ENCODE results near the gene RDX. TPM values are rescaled to one million over a fixed set of nuclear protein-coding genes. Genes with fewer than 3 reads are reported as not detected.

Gene RDX
- total RNA-seq, 1 experiment from 2014 or later = 77.4 TPM

- TF ChIP-seq HMGA2 (CRISPR knock-in tag; IDR thresholded peaks at IDR 0.05) = no peak
- TF ChIP-seq CREM (CRISPR knock-in tag; IDR thresholded peaks at IDR 0.05) = no peak
These were observed 131.1 kb downstream of the RDX start (continued) for GRCh38 chr11:110165039-110165925.

DNA sequence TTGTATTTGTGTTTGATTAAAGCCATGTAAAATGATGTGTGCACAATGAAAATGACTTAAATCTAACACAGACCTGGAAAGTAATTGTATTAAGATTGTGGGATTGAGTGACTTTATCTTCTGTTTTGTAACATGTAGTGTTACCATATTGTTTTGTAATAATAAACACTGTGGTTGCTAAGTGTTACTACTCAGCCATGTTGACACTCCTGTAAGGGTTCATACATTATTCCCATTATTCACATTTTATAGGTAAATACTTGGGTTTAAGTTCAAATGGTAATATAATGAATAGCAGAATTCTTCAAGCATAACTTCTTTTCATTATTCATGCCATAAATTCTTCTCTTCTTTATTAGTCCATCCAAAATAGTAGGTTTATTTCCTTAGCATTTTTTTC lies 134.2 kb downstream of the RDX start:
- no peak overlapping the region for H3K27ac Mint-ChIP-seq

DNA sequence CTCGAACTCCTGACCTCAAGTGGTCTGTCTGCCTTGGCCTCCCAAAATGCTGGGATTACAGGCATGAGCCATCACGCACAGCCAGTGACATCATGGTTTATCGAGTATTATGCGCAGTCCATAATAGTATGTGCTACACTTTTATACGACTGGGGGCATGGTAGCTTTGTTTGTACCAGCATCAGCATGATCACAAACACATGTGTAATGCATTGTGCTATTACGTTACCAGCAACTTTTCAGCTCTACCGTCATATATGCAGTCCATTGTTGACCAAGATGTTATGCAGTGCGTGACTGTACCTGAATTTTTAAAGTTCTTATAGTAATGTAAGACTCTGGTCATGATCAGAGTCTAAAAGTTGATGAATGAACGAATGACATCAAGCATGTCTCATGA lies 135.4 kb downstream of the RDX start:
- no peak for DNase-seq (ENCODE audit: low spot score)
- H3K27me3 Mint-ChIP-seq (ENCODE audit: low read depth) = no peaks in the 10 kb centered on the region
- no peak for ATAC-seq
- H3K27ac Mint-ChIP-seq = no peak overlapping the region
- ChIA-PET CTCF (no interaction called here), POLR2A (no interaction called here)
- H3K4me3 Mint-ChIP-seq = no peak overlapping the region
- H3K36me3 Mint-ChIP-seq = peaks cover 14% of the 10 kb centered on the region
- H3K4me1 Mint-ChIP-seq = peaks cover 3% of the 10 kb centered on the region
- no peaks in the 10 kb centered on the region for H3K9me3 Mint-ChIP-seq
- TF ChIP-seq ZMAT4 (CRISPR knock-in tag; IDR thresholded peaks at IDR 0.05) = no peak
- TF ChIP-seq NR2C2 (CRISPR knock-in tag; IDR thresholded peaks at IDR 0.05) = no peak
- TF ChIP-seq AR (CRISPR knock-in tag; IDR thresholded peaks at IDR 0.05) = no peak
- TF ChIP-seq NR1H2 (CRISPR knock-in tag; IDR thresholded peaks at IDR 0.05) = no peak
- TF ChIP-seq ATF1 (CRISPR knock-in tag; IDR thresholded peaks at IDR 0.05) = no peak
- TF ChIP-seq, protein P1, sequence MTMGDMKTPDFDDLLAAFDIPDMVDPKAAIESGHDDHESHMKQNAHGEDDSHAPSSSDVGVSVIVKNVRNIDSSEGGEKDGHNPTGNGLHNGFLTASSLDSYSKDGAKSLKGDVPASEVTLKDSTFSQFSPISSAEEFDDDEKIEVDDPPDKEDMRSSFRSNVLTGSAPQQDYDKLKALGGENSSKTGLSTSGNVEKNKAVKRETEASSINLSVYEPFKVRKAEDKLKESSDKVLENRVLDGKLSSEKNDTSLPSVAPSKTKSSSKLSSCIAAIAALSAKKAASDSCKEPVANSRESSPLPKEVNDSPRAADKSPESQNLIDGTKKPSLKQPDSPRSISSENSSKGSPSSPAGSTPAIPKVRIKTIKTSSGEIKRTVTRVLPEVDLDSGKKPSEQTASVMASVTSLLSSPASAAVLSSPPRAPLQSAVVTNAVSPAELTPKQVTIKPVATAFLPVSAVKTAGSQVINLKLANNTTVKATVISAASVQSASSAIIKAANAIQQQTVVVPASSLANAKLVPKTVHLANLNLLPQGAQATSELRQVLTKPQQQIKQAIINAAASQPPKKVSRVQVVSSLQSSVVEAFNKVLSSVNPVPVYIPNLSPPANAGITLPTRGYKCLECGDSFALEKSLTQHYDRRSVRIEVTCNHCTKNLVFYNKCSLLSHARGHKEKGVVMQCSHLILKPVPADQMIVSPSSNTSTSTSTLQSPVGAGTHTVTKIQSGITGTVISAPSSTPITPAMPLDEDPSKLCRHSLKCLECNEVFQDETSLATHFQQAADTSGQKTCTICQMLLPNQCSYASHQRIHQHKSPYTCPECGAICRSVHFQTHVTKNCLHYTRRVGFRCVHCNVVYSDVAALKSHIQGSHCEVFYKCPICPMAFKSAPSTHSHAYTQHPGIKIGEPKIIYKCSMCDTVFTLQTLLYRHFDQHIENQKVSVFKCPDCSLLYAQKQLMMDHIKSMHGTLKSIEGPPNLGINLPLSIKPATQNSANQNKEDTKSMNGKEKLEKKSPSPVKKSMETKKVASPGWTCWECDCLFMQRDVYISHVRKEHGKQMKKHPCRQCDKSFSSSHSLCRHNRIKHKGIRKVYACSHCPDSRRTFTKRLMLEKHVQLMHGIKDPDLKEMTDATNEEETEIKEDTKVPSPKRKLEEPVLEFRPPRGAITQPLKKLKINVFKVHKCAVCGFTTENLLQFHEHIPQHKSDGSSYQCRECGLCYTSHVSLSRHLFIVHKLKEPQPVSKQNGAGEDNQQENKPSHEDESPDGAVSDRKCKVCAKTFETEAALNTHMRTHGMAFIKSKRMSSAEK (CRISPR knock-in tag; IDR thresholded peaks at IDR 0.05; ENCODE audit: borderline replicate concordance) = no peak
- TF ChIP-seq, protein P2, sequence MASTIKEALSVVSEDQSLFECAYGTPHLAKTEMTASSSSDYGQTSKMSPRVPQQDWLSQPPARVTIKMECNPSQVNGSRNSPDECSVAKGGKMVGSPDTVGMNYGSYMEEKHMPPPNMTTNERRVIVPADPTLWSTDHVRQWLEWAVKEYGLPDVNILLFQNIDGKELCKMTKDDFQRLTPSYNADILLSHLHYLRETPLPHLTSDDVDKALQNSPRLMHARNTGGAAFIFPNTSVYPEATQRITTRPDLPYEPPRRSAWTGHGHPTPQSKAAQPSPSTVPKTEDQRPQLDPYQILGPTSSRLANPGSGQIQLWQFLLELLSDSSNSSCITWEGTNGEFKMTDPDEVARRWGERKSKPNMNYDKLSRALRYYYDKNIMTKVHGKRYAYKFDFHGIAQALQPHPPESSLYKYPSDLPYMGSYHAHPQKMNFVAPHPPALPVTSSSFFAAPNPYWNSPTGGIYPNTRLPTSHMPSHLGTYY (CRISPR knock-in tag; IDR thresholded peaks at IDR 0.05) = no peak
- no peak for TF ChIP-seq CREM (CRISPR knock-in tag; IDR thresholded peaks at IDR 0.05)

More for the DNA sequence above, 134.2 kb downstream of the RDX start:
- peaks cover 3% of the 10 kb centered on the region for H3K4me1 Mint-ChIP-seq
- H3K4me3 Mint-ChIP-seq = no peak overlapping the region
- DNase-seq (ENCODE audit: low spot score) = no peak
- peaks cover 14% of the 10 kb centered on the region for H3K36me3 Mint-ChIP-seq
- CTCF ChIA-PET = no interaction called here
- no peak for ATAC-seq
- H3K9me3 Mint-ChIP-seq = no peaks in the 10 kb centered on the region
- no peaks in the 10 kb centered on the region for H3K27me3 Mint-ChIP-seq (ENCODE audit: low read depth)
- POLR2A ChIA-PET = no interaction called here
- TF ChIP-seq FOXP1 (CRISPR knock-in tag; IDR thresholded peaks at IDR 0.05; ENCODE audit: borderline replicate concordance) (no peak), SOX15 (CRISPR knock-in tag; IDR thresholded peaks at IDR 0.05) (no peak), ZNF425 (CRISPR knock-in tag; conservative IDR thresholded peaks at IDR 0.05) (no peak), TP53 (CRISPR knock-in tag; IDR thresholded peaks at IDR 0.05) (no peak), HMGA2 (CRISPR knock-in tag; IDR thresholded peaks at IDR 0.05) (no peak), ATF1 (CRISPR knock-in tag; IDR thresholded peaks at IDR 0.05) (no peak)
- TF ChIP-seq, protein P3, sequence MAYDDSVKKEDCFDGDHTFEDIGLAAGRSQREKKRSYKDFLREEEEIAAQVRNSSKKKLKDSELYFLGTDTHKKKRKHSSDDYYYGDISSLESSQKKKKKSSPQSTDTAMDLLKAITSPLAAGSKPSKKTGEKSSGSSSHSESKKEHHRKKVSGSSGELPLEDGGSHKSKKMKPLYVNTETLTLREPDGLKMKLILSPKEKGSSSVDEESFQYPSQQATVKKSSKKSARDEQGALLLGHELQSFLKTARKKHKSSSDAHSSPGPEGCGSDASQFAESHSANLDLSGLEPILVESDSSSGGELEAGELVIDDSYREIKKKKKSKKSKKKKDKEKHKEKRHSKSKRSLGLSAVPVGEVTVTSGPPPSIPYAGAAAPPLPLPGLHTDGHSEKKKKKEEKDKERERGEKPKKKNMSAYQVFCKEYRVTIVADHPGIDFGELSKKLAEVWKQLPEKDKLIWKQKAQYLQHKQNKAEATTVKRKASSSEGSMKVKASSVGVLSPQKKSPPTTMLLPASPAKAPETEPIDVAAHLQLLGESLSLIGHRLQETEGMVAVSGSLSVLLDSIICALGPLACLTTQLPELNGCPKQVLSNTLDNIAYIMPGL (CRISPR knock-in tag; IDR thresholded peaks at IDR 0.05) = no peak
- TF ChIP-seq, protein P4, sequence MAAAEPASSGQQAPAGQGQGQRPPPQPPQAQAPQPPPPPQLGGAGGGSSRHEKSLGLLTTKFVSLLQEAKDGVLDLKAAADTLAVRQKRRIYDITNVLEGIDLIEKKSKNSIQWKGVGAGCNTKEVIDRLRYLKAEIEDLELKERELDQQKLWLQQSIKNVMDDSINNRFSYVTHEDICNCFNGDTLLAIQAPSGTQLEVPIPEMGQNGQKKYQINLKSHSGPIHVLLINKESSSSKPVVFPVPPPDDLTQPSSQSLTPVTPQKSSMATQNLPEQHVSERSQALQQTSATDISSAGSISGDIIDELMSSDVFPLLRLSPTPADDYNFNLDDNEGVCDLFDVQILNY (CRISPR knock-in tag; IDR thresholded peaks at IDR 0.05) = no peak
